ENCODE results near the gene ENPP1.

DNA sequence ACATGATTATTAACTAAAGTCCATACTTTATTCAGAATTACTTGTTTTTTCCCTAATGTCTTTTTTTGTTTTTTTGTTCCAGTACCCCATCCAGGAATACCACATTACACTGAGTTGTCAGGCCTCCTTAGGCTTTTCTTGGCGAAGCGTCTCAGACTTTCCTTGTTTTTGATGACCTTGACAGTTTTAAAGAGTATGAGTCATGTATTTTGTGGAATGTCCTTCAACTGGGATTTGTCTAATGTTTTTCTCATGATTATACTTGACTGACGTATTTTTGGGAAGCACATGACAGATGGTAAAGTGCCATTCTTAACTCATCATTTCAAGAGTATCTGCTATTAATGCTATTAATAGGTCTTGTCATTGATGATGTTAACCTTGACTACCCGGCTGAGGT is 23.6 kb downstream of the ENPP1 start:
- no peak for TF ChIP-seq POLR2A (IDR thresholded peaks at IDR 0.05)
- TF ChIP-seq, protein P1, sequence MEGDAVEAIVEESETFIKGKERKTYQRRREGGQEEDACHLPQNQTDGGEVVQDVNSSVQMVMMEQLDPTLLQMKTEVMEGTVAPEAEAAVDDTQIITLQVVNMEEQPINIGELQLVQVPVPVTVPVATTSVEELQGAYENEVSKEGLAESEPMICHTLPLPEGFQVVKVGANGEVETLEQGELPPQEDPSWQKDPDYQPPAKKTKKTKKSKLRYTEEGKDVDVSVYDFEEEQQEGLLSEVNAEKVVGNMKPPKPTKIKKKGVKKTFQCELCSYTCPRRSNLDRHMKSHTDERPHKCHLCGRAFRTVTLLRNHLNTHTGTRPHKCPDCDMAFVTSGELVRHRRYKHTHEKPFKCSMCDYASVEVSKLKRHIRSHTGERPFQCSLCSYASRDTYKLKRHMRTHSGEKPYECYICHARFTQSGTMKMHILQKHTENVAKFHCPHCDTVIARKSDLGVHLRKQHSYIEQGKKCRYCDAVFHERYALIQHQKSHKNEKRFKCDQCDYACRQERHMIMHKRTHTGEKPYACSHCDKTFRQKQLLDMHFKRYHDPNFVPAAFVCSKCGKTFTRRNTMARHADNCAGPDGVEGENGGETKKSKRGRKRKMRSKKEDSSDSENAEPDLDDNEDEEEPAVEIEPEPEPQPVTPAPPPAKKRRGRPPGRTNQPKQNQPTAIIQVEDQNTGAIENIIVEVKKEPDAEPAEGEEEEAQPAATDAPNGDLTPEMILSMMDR (IDR thresholded peaks at IDR 0.05) = no peak

Measured in upper lobe of left lung (tissue), 4 donors.